ENCODE data around the gene ECD.

DNA sequence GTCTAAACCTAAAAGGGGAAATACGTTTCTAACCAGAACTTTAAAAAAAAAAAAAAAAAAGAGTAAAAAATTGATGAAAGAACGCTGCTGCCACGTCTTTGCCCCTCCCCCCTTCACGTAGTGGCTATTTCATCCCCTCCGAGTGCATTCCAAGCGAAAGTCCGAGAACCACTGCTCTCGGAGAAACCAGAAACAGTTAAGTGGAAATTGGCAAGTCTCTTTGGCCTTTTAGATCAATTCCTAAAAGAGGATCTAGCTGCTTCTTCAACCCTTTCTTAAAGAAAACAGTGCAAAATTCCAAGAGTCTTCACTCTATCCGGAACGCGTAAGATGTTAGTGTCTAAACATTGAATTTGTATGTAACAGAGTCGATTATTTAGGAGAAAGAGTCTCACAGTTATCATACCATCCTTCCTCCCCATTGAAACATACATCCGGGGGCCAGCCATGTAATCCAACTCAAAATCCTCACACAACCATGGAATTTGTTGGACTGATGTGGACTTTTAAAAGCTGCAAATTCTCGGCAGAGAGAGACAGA lies 72.3 kb downstream of the ECD start:
- no peak for TF ChIP-seq EZH2 (IDR thresholded peaks at IDR 0.05; ENCODE audit: borderline replicate concordance, insufficient read depth, low read length, poor library complexity, severe bottlenecking)
- TF ChIP-seq POLR2AphosphoS5 (IDR thresholded peaks at IDR 0.05) = no peak
- no peak for TF ChIP-seq SMC3 (conservative IDR thresholded peaks at IDR 0.05; ENCODE audit: poor library complexity)
- no peak for TF ChIP-seq RAD21 (conservative IDR thresholded peaks at IDR 0.05)
- TF ChIP-seq, protein P1, sequence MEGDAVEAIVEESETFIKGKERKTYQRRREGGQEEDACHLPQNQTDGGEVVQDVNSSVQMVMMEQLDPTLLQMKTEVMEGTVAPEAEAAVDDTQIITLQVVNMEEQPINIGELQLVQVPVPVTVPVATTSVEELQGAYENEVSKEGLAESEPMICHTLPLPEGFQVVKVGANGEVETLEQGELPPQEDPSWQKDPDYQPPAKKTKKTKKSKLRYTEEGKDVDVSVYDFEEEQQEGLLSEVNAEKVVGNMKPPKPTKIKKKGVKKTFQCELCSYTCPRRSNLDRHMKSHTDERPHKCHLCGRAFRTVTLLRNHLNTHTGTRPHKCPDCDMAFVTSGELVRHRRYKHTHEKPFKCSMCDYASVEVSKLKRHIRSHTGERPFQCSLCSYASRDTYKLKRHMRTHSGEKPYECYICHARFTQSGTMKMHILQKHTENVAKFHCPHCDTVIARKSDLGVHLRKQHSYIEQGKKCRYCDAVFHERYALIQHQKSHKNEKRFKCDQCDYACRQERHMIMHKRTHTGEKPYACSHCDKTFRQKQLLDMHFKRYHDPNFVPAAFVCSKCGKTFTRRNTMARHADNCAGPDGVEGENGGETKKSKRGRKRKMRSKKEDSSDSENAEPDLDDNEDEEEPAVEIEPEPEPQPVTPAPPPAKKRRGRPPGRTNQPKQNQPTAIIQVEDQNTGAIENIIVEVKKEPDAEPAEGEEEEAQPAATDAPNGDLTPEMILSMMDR (IDR thresholded peaks at IDR 0.05; ENCODE audit: poor library complexity, severe bottlenecking) = no peak
- TF ChIP-seq TAF1 (IDR thresholded peaks at IDR 0.05; ENCODE audit: low read depth) = no peak
